Measurements from ENCODE around the gene MARCHF3. TPM values are rescaled to one million over a fixed set of nuclear protein-coding genes. Genes with fewer than 3 reads are reported as not detected.

MARCHF3 gene
- polyA plus RNA-seq, 4 donors: 3.6 to 8.5 (median 5.4) TPM

DNA sequence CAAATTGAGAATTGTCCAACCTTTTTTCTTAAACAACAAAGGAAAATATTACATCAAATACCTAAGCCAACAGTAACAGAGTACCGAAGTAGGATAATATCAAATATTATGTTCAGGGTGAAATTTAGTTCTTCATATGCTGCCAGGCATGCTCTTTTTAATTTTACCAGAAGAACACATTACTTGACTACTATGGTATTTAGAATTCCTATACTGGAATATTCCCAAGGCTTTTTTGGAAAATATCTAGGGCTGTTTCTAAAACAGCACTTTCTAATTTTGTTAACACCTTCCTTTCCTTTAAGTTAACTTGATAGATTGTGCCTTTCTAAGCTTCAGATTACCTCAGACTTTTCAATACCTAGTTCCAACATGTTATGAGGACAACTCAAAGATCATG is 48.7 kb downstream of the MARCHF3 start:
- DNase-seq (no peak), FAIRE-seq (no peak)
- WGBS, 3 donors: 87 to 97% (median 95%) methylated on average over 1 of the region's 1 CpG
- H3K9me3 ChIP-seq (ENCODE audit: control insufficient read depth in 2 of 2, insufficient read depth in 1 of 2, low read depth in 1 of 2, low read length in 1 of 2): no peaks in the 10 kb centered on the region
- H3K36me3 ChIP-seq (ENCODE audit: control insufficient read depth in 3 of 3, insufficient read depth in 2 of 3, low read depth in 1 of 3, low read length in 3 of 3): no peaks in the 10 kb centered on the region
- H3K27ac ChIP-seq (ENCODE audit: low read depth in 1 of 3, low read length in 2 of 3): no peak overlapping the region
- no peaks in the 10 kb centered on the region for H3K27me3 ChIP-seq (ENCODE audit: control insufficient read depth in 3 of 3, insufficient read depth in 3 of 3, low read length in 3 of 3)
- H3K4me3 ChIP-seq (ENCODE audit: low read depth in 1 of 3, low read length in 3 of 3): no peak overlapping the region
- no peaks in the 10 kb centered on the region for H3K4me1 ChIP-seq (ENCODE audit: control insufficient read depth in 3 of 3, insufficient read depth in 2 of 3, low read depth in 1 of 3, low read length in 2 of 3)

- 88 to 93% (median 93%) methylated on average over 2 of the region's 2 CpGs for WGBS, 3 donors
- no peak overlapping the region for H3K4me3 ChIP-seq (ENCODE audit: low read depth in 1 of 3, low read length in 3 of 3)
- no peak for FAIRE-seq
Measured at GRCh38 chr5:126981222-126981621, 49.1 kb downstream of the MARCHF3 start.

DNA sequence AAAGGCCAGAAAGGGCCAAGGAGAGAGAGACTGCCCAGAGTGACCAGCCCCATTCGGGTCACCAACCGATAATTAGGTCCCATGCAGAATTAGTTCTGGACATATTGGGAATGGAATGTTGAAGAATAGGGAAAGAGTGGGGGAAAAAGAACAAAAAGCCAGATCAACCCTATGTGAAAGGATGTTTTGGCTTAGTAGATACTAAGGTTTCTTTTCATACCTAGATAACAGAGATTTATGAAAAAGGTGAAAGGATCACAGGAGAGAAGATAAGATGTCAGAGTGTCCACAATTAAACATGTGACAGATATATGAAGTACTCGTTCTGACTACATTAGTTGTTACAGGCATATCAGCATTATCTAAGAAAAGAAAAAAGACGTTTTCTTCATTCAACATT is 52.1 kb downstream of the MARCHF3 start:
- DNase-seq (no peak), FAIRE-seq (no peak)
- Histone ChIP-seq H3K27me3 (ENCODE audit: control insufficient read depth in 3 of 3, insufficient read depth in 3 of 3, low read length in 3 of 3) (no peaks in the 10 kb centered on the region), H3K4me3 (ENCODE audit: low read depth in 1 of 3, low read length in 3 of 3) (no peak overlapping the region), H3K27ac (ENCODE audit: low read depth in 1 of 3, low read length in 2 of 3) (no peak overlapping the region), H3K4me1 (ENCODE audit: control insufficient read depth in 3 of 3, insufficient read depth in 2 of 3, low read depth in 1 of 3, low read length in 2 of 3) (peaks cover 0 to 4% (median 0%) of the 10 kb centered on the region in 3 donors), H3K9me3 (ENCODE audit: control insufficient read depth in 2 of 2, insufficient read depth in 1 of 2, low read depth in 1 of 2, low read length in 1 of 2) (no peaks in the 10 kb centered on the region), H3K36me3 (ENCODE audit: control insufficient read depth in 3 of 3, insufficient read depth in 2 of 3, low read depth in 1 of 3, low read length in 3 of 3) (no peaks in the 10 kb centered on the region)
- 73 to 77% (median 77%) methylated on average over 4 of the region's 4 CpGs for WGBS, 3 donors

More at GRCh38 chr5:126981222-126981621, 49.1 kb downstream of the MARCHF3 start:
- Histone ChIP-seq H3K27me3 (ENCODE audit: control insufficient read depth in 3 of 3, insufficient read depth in 3 of 3, low read length in 3 of 3) (no peaks in the 10 kb centered on the region), H3K36me3 (ENCODE audit: control insufficient read depth in 3 of 3, insufficient read depth in 2 of 3, low read depth in 1 of 3, low read length in 3 of 3) (no peaks in the 10 kb centered on the region), H3K27ac (ENCODE audit: low read depth in 1 of 3, low read length in 2 of 3) (no peak overlapping the region), H3K4me1 (ENCODE audit: control insufficient read depth in 3 of 3, insufficient read depth in 2 of 3, low read depth in 1 of 3, low read length in 2 of 3) (peaks cover 0 to 1% (median 0%) of the 10 kb centered on the region in 3 donors), H3K9me3 (ENCODE audit: control insufficient read depth in 2 of 2, insufficient read depth in 1 of 2, low read depth in 1 of 2, low read length in 1 of 2) (no peaks in the 10 kb centered on the region)
- DNase-seq: no peak

DNA sequence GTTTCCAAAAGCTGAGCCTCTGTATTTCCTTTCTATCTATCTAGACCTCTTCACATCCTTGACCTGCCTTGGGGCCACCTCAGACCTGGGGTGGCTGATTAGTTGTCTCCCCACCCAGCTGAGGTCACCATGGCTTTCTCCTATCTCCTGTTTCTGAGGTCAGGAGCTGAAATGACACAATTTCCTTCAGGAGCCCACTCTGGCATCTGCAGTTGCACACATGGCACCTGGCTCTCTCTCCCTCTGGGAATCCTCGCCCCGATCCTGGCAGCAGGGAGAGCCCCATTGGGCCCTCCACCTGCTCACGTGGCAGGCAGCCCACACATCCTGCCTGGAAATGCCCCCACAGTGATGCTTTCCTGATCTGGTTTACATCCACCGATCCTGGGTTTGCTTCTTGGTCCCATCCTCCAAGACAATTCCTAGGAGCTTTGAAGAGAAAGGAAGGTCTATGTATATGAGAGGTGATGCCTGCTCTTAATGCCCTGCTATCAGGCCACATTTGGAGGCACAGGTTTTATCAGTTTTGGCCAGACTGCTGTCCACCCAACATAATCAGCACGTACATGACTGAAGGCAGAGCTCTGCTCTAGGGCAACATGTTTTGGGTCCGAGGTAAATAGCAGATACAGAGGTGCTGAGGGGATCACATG is 53.7 kb downstream of the MARCHF3 start:
- Histone ChIP-seq H3K4me1 (ENCODE audit: control insufficient read depth in 3 of 3, insufficient read depth in 2 of 3, low read depth in 1 of 3, low read length in 2 of 3) (peaks cover 2 to 7% (median 4%) of the 10 kb centered on the region in 3 donors), H3K27ac (ENCODE audit: low read depth in 1 of 3, low read length in 2 of 3) (no peak overlapping the region), H3K4me3 (ENCODE audit: low read depth in 1 of 3, low read length in 3 of 3) (no peak overlapping the region), H3K36me3 (ENCODE audit: control insufficient read depth in 3 of 3, insufficient read depth in 2 of 3, low read depth in 1 of 3, low read length in 3 of 3) (no peaks in the 10 kb centered on the region), H3K9me3 (ENCODE audit: control insufficient read depth in 2 of 2, insufficient read depth in 1 of 2, low read depth in 1 of 2, low read length in 1 of 2) (no peaks in the 10 kb centered on the region), H3K27me3 (ENCODE audit: control insufficient read depth in 3 of 3, insufficient read depth in 3 of 3, low read length in 3 of 3) (no peaks in the 10 kb centered on the region)
- WGBS, 3 donors: 87 to 92% (median 88%) methylated on average over 6 of the region's 6 CpGs
- DNase-seq (no peak), FAIRE-seq (no peak)

GRCh38 chr5:126975796-126976195 is 54.6 kb downstream of the MARCHF3 start:
- no peaks in the 10 kb centered on the region for H3K9me3 ChIP-seq (ENCODE audit: control insufficient read depth in 2 of 2, insufficient read depth in 1 of 2, low read depth in 1 of 2, low read length in 1 of 2)
- no peak overlapping the region for H3K4me3 ChIP-seq (ENCODE audit: low read depth in 1 of 3, low read length in 3 of 3)
- FAIRE-seq (no peak), DNase-seq (no peak)
- peaks cover 2 to 7% (median 6%) of the 10 kb centered on the region in 3 donors for H3K4me1 ChIP-seq (ENCODE audit: control insufficient read depth in 3 of 3, insufficient read depth in 2 of 3, low read depth in 1 of 3, low read length in 2 of 3)
- no peaks in the 10 kb centered on the region for H3K27me3 ChIP-seq (ENCODE audit: control insufficient read depth in 3 of 3, insufficient read depth in 3 of 3, low read length in 3 of 3)
- no peaks in the 10 kb centered on the region for H3K36me3 ChIP-seq (ENCODE audit: control insufficient read depth in 3 of 3, insufficient read depth in 2 of 3, low read depth in 1 of 3, low read length in 3 of 3)
- H3K27ac ChIP-seq (ENCODE audit: low read depth in 1 of 3, low read length in 2 of 3): no peak overlapping the region

GRCh38 chr5:126973193-126973592 is 57.2 kb downstream of the MARCHF3 start:
- Histone ChIP-seq H3K36me3 (ENCODE audit: control insufficient read depth in 3 of 3, insufficient read depth in 2 of 3, low read depth in 1 of 3, low read length in 3 of 3) (no peaks in the 10 kb centered on the region), H3K9me3 (ENCODE audit: control insufficient read depth in 2 of 2, insufficient read depth in 1 of 2, low read depth in 1 of 2, low read length in 1 of 2) (no peaks in the 10 kb centered on the region), H3K4me3 (ENCODE audit: low read depth in 1 of 3, low read length in 3 of 3) (no peak overlapping the region), H3K27me3 (ENCODE audit: control insufficient read depth in 3 of 3, insufficient read depth in 3 of 3, low read length in 3 of 3) (no peaks in the 10 kb centered on the region), H3K27ac (ENCODE audit: low read depth in 1 of 3, low read length in 2 of 3) (peak overlapping the region in 2 of 3 donors; percentile 32 to 80), H3K4me1 (ENCODE audit: control insufficient read depth in 3 of 3, insufficient read depth in 2 of 3, low read depth in 1 of 3, low read length in 2 of 3) (peaks cover 2 to 7% (median 6%) of the 10 kb centered on the region in 3 donors)
- FAIRE-seq (no peak), DNase-seq (peak in 1 of 2 donors; percentile 36)
- 24 to 58% (median 46%) methylated on average over 6 of the region's 6 CpGs for WGBS, 3 donors

GRCh38 chr5:126972062-126972895 is 58.1 kb downstream of the MARCHF3 start:
- 9 to 26% (median 15%) methylated on average over 4 of the region's 4 CpGs for WGBS, 3 donors
- Histone ChIP-seq H3K27me3 (ENCODE audit: control insufficient read depth in 3 of 3, insufficient read depth in 3 of 3, low read length in 3 of 3) (no peaks in the 10 kb centered on the region), H3K9me3 (ENCODE audit: control insufficient read depth in 2 of 2, insufficient read depth in 1 of 2, low read depth in 1 of 2, low read length in 1 of 2) (no peaks in the 10 kb centered on the region), H3K27ac (ENCODE audit: low read depth in 1 of 3, low read length in 2 of 3) (peak overlapping the region in 2 of 3 donors; percentile 27 to 91), H3K4me3 (ENCODE audit: low read depth in 1 of 3, low read length in 3 of 3) (no peak overlapping the region), H3K4me1 (ENCODE audit: control insufficient read depth in 3 of 3, insufficient read depth in 2 of 3, low read depth in 1 of 3, low read length in 2 of 3) (peaks cover 2 to 7% (median 6%) of the 10 kb centered on the region in 3 donors), H3K36me3 (ENCODE audit: control insufficient read depth in 3 of 3, insufficient read depth in 2 of 3, low read depth in 1 of 3, low read length in 3 of 3) (no peaks in the 10 kb centered on the region)
- no peak for FAIRE-seq
- DNase-seq: peak; percentile 72 to 74

- H3K4me1 ChIP-seq (ENCODE audit: control insufficient read depth in 3 of 3, insufficient read depth in 2 of 3, low read depth in 1 of 3, low read length in 2 of 3): peaks cover 2 to 7% (median 6%) of the 10 kb centered on the region in 3 donors
- H3K9me3 ChIP-seq (ENCODE audit: control insufficient read depth in 2 of 2, insufficient read depth in 1 of 2, low read depth in 1 of 2, low read length in 1 of 2): no peaks in the 10 kb centered on the region
- H3K36me3 ChIP-seq (ENCODE audit: control insufficient read depth in 3 of 3, insufficient read depth in 2 of 3, low read depth in 1 of 3, low read length in 3 of 3): no peaks in the 10 kb centered on the region
- 79 to 95% (median 93%) methylated on average over 1 of the region's 1 CpG for WGBS, 3 donors
- H3K27me3 ChIP-seq (ENCODE audit: control insufficient read depth in 3 of 3, insufficient read depth in 3 of 3, low read length in 3 of 3): no peaks in the 10 kb centered on the region
- peak in 1 of 2 donors; percentile 7 for DNase-seq
- H3K4me3 ChIP-seq (ENCODE audit: low read depth in 1 of 3, low read length in 3 of 3): no peak overlapping the region
- peak overlapping the region in 1 of 3 donors; percentile 36 for H3K27ac ChIP-seq (ENCODE audit: low read depth in 1 of 3, low read length in 2 of 3)
- FAIRE-seq: no peak
Measured at GRCh38 chr5:126971455-126972031, 58.8 kb downstream of the MARCHF3 start.
